ENCODE measurements around the gene MAPKAP1. TPM values are rescaled to one million over a fixed set of nuclear protein-coding genes. Genes with fewer than 3 reads are reported as not detected.
A peak's percentile ranks its signal among the peaks of the same experiment; 100 is the strongest.

MAPKAP1 gene
- total RNA-seq, 1 donor from 2014 or later, result 52.2 TPM

DNA sequence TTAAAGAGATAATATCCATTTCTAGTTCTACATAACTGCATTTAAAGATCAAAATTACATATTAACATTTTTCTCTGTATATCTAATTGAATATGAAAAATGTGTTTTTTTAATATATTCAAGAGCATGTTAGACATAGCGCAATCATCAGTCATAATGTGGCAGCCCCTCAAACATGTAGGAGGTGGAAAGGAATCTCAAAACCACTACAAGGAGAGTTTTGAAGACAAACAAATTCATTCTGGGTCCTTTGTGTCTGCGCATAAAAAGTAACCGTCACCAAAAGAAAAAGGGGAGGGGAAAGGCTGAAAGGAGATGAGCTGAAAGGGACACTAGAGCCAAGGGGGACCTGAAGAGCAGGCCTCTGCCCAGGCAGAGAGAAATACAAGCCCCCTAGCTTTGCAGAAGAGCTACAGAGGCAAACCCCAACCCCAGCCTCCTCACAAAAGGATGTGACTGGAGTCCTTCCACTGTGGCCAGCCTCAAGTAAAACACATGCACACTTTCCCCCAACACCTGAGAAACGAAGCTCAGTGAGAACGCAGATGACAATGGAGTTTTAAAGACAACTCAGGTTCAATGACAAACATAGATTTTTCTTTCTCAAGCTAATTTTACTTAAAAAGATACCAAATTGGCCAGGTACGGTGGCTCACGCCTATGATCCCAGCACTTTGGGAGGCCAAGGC, 62.0 kb downstream of the MAPKAP1 start:
- no peak for DNase-seq (ENCODE audit: low read depth in 2 of 2)

DNA sequence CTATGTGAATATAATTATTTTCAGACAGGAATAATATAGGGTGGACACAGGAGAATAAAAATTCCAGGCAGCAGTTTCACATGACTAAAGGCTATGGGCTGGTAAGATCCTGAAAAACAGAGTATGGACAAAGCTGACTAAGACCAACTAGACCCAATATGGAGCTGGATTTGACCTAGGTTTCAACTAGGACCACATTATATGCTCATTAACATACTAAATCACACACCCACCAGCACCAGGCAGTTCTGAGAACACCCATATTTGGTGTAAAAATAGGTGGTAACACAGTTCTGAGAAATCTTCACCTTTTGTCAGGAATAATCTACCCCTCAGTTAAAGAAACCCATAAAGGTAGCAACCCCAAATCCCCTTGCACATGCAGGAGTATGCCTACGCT, 64.7 kb downstream of the MAPKAP1 start:
- DNase-seq (ENCODE audit: low read depth in 2 of 2), result no peak

- no peak for DNase-seq (ENCODE audit: low read depth in 2 of 2)
Observed at GRCh38 chr9:125639057-125639456, 68.0 kb downstream of the MAPKAP1 start.

DNA sequence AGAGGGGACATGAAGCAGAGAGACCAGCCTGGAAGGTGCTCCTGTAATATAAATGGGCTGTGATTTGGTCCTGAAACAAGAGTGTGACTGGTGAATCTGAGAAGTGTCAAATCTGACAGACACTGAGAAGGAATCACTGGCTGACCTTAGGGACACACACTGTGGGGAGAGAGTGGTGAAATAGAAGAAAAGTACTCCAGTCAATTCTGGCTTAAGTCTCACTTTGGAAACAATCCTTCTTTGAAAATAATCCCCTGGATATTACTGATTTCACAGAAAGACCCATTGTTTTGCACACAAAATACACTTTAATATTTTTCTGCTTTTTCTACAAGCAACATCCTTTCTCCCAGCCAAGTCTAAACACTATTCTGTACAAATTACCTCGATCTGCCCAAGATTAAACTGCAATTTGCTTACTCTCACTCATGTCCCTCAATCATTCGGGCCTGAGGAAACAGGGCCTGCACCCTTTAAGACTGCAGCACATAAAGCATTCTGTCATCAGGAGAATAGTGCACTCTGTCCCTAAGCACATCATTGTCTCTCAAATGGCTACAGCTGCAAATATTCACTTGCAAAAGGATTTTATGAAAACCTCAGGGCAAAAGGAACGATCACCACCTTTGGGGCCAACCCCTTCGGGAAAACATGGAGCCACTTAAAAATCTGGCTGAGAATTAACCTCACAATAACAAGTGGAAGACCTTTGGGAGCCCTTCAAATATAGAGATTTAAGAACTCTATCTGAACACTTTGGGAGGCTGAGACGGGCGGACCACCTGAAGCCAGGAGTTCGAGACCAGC, 68.6 kb downstream of the MAPKAP1 start:
- DNase-seq (ENCODE audit: low read depth in 2 of 2), result no peak

GRCh38 chr9:125637241-125637640, 69.8 kb downstream of the MAPKAP1 start:
- no peak for DNase-seq (ENCODE audit: low read depth in 2 of 2)

- DNase-seq (ENCODE audit: low read depth in 2 of 2), result no peak
Observed at GRCh38 chr9:125635888-125636287, 71.1 kb downstream of the MAPKAP1 start.

GRCh38 chr9:125634040-125634717, 72.8 kb downstream of the MAPKAP1 start:
- DNase-seq (ENCODE audit: low read depth in 2 of 2), result peak in 1 of 2 donors; percentile 20

DNA sequence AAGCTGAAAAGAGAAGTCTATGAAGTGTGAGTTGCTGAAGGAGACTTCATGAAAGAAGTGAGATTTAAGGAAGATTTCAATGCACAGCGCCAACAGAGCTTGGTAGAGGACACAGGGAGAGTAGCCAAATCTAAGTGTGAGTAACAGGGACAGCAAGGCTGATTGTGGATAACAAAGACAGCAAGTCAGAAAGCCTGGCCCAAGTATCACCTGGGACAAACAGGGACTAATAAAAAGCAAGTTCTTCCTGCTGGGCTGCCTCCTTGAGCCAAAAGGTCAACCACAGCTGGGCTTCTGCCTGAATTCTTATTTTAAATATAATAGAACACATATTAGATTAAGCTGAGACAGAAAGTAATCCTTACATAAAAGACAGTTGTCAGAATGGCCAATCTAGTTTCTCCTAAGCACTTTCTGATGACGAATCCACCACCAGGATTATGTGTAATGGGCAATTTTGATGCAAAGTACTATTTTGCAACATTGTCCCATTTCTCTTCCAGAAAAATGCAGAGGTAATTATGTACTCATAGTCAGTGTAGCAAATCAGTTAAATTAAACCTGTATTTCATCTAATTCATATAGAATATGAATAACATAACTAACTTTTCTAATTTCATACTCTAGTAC, 73.8 kb downstream of the MAPKAP1 start:
- no peak for DNase-seq (ENCODE audit: low read depth in 2 of 2)

DNA sequence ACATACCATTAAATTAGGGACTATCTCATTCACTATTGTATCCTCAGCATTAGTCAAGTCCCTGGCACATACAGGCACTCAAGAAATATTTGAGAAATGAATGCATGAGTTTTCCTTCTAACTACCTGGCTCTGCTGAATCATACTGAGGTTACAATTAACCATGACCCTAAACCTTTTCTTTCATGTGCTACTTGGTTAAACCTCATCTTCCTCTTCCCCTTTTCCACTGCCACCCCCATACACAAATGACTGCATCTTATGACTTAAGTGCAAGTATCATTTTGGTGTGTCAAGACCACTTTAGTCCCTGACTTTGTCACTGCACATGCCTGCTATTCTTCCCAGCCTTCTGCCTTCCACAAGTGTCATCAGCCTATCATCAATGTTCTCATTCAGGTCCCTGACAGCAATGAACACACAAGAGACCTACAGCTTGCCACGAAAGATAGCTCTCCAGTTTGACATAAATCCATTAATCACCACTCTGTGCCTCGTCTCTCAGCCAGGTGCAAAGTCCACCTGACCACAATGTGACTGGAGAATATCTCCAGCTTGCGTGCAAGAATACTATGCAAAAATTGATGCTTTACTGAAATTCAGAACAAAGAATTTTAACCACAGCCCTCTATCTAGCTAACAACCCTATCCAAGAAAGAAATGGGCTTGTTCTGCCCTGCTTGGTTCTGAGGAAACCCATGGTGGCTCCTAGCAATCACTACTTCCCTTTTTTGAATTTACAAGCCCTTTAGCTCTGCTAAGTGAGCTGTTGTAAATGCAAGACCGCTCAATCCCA, 74.5 kb downstream of the MAPKAP1 start:
- DNase-seq (ENCODE audit: low read depth in 2 of 2), result no peak

- peak; percentile 72 to 77 for DNase-seq (ENCODE audit: low read depth in 2 of 2)
Observed at GRCh38 chr9:125631391-125632085, 75.5 kb downstream of the MAPKAP1 start.

- DNase-seq (ENCODE audit: low read depth in 2 of 2), result no peak
Observed at GRCh38 chr9:125630436-125630835, 76.6 kb downstream of the MAPKAP1 start.

DNA sequence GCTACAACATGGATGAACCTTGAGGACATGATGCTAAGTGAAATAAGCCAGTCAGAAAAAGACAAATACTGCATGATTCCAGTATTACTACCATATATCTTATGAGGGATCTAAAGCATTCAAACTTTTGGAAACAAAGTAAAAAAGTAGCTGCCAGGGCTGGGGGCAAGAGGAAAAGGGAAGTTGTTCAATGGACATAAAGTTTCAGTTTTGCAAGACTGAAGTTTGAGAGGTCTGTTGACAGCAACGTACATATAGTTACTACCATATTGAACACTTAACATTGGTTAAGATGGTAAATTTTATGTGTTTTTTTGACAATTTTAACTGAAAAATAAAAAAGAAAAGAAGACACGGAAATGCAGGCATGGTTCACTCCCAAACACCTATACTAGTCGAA, 77.6 kb downstream of the MAPKAP1 start:
- DNase-seq (ENCODE audit: low read depth in 2 of 2), result no peak

GRCh38 chr9:125626187-125626586, 80.8 kb downstream of the MAPKAP1 start:
- DNase-seq (ENCODE audit: low read depth in 2 of 2), result peak in 1 of 2 donors; percentile 37

- DNase-seq (ENCODE audit: low read depth in 2 of 2), result no peak
Observed at GRCh38 chr9:125621170-125621569, 85.8 kb downstream of the MAPKAP1 start.

DNA sequence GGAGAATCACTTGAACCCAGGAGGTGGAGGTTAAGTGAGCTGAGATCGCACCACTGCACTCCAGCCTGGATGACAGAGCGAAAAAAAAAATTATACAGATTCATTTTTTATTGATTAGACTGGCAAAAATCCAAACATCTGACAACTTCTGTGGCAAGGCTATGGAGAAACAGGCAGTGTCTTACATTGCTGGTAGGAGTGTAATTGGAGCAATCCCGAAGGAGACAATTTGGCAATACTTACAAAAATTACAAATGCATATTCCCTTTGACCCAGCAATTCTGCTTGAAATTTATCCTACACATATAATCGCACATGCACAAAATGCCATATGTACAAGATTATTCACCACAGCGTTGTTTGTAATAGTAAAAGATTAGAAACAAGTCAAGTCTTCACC, 86.8 kb downstream of the MAPKAP1 start:
- no peak for DNase-seq (ENCODE audit: low read depth in 2 of 2)

DNA sequence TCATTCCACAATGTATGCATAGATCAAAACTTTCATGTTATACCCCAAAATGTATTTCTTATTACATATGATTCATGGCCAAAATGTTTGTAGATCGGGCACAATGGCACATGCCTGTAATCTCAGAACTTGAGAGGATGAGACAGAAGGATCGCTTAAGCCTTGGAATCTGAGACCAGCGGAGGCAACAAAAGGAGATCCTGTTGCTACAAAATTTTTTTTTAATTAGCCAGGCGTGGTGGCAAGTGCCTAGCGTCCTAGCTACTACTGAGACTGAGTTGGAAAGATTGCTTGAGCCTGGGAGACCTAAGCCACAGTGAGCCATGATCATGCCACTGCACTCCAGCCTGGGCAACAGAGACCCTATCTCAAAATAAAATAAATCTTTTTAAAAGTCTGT, 89.9 kb downstream of the MAPKAP1 start:
- no peak for DNase-seq (ENCODE audit: low read depth in 2 of 2)

GRCh38 chr9:125613141-125613540, 93.9 kb downstream of the MAPKAP1 start:
- DNase-seq (ENCODE audit: low read depth in 2 of 2), result peak; percentile 18 to 88

DNA sequence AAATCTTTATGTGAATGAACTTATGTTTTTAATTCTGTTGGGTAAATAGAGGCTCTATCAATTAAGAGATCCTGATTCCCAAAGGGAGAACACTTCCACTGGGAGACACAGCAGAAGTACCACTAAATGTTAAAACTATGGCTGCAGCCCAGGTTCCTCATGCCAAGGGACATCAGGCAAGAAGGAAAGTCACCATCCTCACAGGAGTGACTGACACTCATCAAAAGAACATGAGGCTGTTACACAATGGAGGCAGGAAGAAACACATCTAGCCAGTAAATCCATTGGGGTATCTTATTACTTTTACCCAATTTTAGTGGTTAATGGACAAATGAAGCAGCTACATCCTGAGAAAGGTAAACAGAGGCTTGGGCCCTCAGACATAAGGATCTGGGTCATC, 94.4 kb downstream of the MAPKAP1 start:
- peak in 1 of 2 donors; percentile 11 for DNase-seq (ENCODE audit: low read depth in 2 of 2)

GRCh38 chr9:125611121-125611765, 95.8 kb downstream of the MAPKAP1 start:
- DNase-seq (ENCODE audit: low read depth in 2 of 2), result no peak

DNA sequence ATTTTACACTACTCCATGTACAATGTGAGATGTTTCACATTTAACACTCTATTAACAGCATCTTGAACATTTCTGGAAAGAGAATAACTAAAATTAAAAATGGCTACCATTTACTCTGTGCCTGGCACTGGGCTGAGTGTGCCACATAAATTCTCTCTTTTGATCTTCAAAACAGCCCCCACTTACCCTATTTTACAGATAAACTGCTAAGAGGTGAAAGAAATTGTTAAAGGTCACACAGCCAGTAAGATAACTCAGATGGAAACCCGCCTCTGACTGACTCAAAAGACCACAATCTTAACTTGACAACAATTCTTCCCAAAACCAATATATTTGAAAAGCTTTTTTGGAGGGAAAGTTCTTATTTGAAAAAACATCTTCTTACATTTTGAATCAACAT, 97.3 kb downstream of the MAPKAP1 start:
- DNase-seq (ENCODE audit: low read depth in 2 of 2), result no peak
